Upper lobe of right lung (tissue), 1 donor: ENCODE measurements around the gene KDM4C. TPM values are rescaled to one million over a fixed set of nuclear protein-coding genes. Genes with fewer than 3 reads are reported as not detected.

Experiments
- ATAC-seq: fragments of 200-7000 bp; cut with Tn5 transposase; one replicate; pipeline ENCODE4 v1.9.1; 2020; ENCODE audit warnings: mild to moderate bottlenecking, moderate library complexity
- DNase-seq: peaks from one replicate; pipeline ENCODE4 v3.0.0-alpha.2; 2020
- H3K27ac ChIP-seq: fragments of 200-600 bp; one replicate; pipeline ENCODE4 v1.8.0; 2022
- H3K27me3 ChIP-seq: fragments of 200-600 bp; one replicate; pipeline ENCODE4 v1.8.0; 2022; ENCODE audit warnings: mild to moderate bottlenecking
- H3K36me3 ChIP-seq: fragments of 200-600 bp; one replicate; pipeline ENCODE4 v1.8.0; 2022
- H3K4me1 ChIP-seq: fragments of 200-600 bp; one replicate; pipeline ENCODE4 v1.8.0; 2022
- H3K4me3 ChIP-seq: fragments of 200-600 bp; one replicate; pipeline ENCODE4 v1.8.0; 2022; ENCODE audit warnings: mild to moderate bottlenecking
- H3K9me3 ChIP-seq: fragments of 200-600 bp; one replicate; pipeline ENCODE4 v1.8.0; 2022
- intact Hi-C: fragments of 100-400 bp; cut with DNase I; formaldehyde crosslinking; loops from one replicate; pipeline ENCODE4 v1.11.0; 2022
- total RNA-seq: library from RNA; stranded (reverse); fragmentation: NEBNext Ultra II Directional; extraction: Animal tissue kit (Norgen Biotek cat#: 25700); gene quantifications from one replicate; pipeline ENCODE4 v1.2.1, GENCODE V29; 2021
- TF ChIP-seq, protein P1 (sequence below): fragments of 200-600 bp; IDR thresholded peaks from one replicate; pipeline ENCODE4 v1.8.0; 2022; ENCODE audit warnings: antibody characterized with exemption
- donor health status: DM: no; HTN: yes; CAD: no; lungs with severe emphysema.

Gene KDM4C
- total RNA-seq, 1 donor from 2014 or later = 37.2 TPM

DNA sequence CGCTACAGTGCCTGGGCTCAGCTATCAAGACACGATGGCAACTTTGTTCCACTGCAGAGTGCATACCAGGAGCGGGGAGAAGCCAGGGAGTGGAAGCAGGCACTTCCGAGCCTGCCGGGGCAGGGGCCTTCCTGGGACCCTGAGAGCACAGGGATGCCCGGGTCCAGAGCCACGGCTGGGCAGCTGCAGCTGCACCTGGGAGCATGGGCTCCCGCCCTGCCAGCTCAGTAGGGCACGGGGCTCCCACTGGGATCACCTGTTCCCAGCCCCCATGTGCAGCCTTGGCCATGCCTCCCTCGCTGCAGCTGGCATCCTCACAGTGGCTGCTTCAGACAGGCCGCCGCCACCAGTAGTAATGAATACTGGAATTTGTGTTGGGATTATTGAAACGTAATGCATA is 391.5 kb downstream of the KDM4C start:
- DNase-seq = no peak
- intact Hi-C loops = no loop called here
- TF ChIP-seq, protein P1, sequence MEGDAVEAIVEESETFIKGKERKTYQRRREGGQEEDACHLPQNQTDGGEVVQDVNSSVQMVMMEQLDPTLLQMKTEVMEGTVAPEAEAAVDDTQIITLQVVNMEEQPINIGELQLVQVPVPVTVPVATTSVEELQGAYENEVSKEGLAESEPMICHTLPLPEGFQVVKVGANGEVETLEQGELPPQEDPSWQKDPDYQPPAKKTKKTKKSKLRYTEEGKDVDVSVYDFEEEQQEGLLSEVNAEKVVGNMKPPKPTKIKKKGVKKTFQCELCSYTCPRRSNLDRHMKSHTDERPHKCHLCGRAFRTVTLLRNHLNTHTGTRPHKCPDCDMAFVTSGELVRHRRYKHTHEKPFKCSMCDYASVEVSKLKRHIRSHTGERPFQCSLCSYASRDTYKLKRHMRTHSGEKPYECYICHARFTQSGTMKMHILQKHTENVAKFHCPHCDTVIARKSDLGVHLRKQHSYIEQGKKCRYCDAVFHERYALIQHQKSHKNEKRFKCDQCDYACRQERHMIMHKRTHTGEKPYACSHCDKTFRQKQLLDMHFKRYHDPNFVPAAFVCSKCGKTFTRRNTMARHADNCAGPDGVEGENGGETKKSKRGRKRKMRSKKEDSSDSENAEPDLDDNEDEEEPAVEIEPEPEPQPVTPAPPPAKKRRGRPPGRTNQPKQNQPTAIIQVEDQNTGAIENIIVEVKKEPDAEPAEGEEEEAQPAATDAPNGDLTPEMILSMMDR = no peak

DNA sequence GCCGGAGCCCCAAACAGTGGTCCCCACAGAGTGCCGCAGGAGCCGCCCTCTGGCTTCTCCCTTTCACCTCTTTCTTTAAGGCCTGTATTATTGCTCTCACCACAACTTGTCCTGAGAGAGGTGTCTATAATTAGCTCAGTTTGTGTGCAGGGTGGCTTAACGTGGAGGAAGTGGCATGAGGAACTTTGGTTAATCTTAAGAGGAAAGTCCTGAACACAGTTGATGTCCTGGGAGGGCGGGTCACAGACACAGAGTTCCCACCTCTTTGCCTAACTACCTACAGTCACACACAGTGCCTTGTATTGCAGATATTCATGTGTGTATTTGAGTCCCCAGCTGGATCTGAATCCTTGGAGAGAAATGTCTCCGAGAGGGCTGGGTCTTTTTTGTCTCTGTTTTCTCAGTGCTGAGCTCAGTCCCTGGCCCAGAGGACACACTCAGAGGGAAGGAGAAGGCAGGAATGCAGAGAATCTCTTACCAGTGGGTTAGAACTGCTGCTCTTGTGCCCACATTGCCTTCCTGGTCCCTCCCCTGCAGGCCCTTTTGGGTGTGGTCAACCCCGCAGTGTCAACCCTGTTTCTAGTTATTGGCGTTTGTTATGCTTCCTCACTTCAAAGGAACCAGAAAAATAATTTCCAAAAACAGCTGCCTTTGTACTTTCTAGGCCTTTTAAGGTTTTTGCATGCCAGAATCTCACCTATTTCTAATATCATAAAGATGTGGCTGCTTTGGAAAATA is 392.5 kb downstream of the KDM4C start:
- Histone ChIP-seq H3K4me1 (peaks cover 4% of the 10 kb centered on the region), H3K9me3 (no peaks in the 10 kb centered on the region), H3K4me3 (no peak overlapping the region), H3K27me3 (no peaks in the 10 kb centered on the region), H3K36me3 (peaks cover 3% of the 10 kb centered on the region), H3K27ac (no peak overlapping the region)
- TF ChIP-seq, protein P1 = no peak
- intact Hi-C loops = no loop called here
- DNase-seq (no peak), ATAC-seq (peak; percentile 67)

More for the DNA sequence above, 391.5 kb downstream of the KDM4C start:
- H3K27ac ChIP-seq = no peak overlapping the region
- peaks cover 3% of the 10 kb centered on the region for H3K36me3 ChIP-seq
- no peak overlapping the region for H3K4me3 ChIP-seq
- H3K9me3 ChIP-seq = no peaks in the 10 kb centered on the region
- peaks cover 4% of the 10 kb centered on the region for H3K4me1 ChIP-seq
- ATAC-seq = no peak
- no peaks in the 10 kb centered on the region for H3K27me3 ChIP-seq

DNA sequence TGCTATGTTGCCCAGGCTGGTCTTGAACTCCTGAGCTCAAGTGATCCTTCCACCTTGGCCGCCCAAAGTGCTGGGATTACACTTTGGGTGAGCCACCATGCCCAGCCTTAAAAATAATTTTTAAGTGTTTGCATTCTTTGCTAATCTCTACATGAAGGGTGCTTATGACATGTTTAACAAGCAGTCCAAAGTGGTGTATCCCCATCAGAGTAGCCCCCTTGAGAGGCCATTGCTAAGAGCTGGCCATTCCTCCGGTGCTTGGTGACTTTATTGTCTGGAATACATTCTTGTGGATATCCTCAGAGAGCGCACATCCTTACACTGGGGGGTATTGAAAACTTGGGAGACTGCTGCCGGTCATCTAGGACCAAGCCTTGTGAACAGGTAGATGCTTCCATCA is 395.4 kb downstream of the KDM4C start:
- intact Hi-C loops = no loop called here
- peak; percentile 79 for ATAC-seq
- Histone ChIP-seq H3K36me3 (no peaks in the 10 kb centered on the region), H3K27ac (no peak overlapping the region), H3K4me3 (no peak overlapping the region), H3K27me3 (no peaks in the 10 kb centered on the region), H3K4me1 (peaks cover 4% of the 10 kb centered on the region), H3K9me3 (no peaks in the 10 kb centered on the region)
- TF ChIP-seq, protein P1 = no peak
- DNase-seq = no peak

DNA sequence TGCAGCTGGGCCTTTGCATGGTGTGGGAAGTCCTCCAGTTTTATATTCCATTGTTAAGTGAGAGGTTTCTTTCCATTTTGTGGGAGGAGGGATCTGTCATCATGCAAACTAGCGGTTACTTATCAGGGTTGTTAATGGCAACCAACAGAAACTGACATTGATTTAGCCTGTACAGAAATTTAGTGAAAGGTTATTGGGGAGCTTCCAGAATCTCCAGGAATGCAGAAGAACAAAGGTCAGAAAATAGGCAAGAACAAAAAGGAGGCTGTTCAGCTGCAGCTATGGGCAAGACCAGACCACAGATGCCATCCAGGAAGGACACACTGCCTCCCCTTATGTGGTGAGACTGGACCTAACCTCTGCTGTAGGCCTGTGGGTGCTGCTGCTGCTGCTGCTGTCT is 395.8 kb downstream of the KDM4C start:
- Histone ChIP-seq H3K36me3 (no peaks in the 10 kb centered on the region), H3K27ac (no peak overlapping the region), H3K4me3 (no peak overlapping the region), H3K27me3 (no peaks in the 10 kb centered on the region), H3K4me1 (peaks cover 4% of the 10 kb centered on the region), H3K9me3 (no peaks in the 10 kb centered on the region)
- TF ChIP-seq, protein P1 = no peak
- DNase-seq = no peak
- intact Hi-C loops = no loop called here
- ATAC-seq = no peak

DNA sequence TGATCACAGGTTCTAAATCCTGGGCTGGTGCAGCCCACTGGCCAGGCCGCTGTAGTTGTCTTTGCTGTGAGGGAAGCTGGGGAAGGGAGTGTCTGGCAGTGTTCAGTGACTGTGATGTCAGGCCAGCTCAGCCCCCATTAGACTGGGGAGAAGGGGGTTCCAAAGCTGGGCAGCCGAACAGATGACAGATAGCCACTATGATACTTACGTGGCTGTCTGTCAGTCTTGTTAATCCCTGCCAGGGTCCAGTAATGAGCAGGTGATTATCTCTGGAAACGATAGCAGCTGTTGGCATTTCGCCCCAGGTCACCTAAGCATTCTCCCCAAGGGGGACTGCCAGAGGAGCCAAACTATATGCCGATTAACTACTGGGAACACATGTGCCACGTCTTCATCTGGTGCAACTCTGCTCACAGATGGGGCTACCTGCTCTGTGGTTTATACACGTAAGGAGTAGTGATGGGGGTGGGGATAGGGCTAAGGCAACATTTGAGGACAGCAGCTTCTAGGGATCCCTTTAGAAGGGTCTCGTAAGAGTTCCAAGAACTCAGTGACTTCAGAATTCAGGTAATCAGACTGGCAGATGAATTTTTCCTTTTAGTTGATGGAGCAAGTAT is 396.3 kb downstream of the KDM4C start:
- Histone ChIP-seq H3K36me3 (no peaks in the 10 kb centered on the region), H3K27me3 (no peaks in the 10 kb centered on the region), H3K4me3 (no peak overlapping the region), H3K4me1 (peaks cover 4% of the 10 kb centered on the region), H3K27ac (no peak overlapping the region), H3K9me3 (no peaks in the 10 kb centered on the region)
- ATAC-seq (no peak), DNase-seq (no peak)
- intact Hi-C loops = no loop called here
- TF ChIP-seq, protein P1 = no peak
